ENCODE measurements around the gene MSI2.

The MSI2 gene

DNA sequence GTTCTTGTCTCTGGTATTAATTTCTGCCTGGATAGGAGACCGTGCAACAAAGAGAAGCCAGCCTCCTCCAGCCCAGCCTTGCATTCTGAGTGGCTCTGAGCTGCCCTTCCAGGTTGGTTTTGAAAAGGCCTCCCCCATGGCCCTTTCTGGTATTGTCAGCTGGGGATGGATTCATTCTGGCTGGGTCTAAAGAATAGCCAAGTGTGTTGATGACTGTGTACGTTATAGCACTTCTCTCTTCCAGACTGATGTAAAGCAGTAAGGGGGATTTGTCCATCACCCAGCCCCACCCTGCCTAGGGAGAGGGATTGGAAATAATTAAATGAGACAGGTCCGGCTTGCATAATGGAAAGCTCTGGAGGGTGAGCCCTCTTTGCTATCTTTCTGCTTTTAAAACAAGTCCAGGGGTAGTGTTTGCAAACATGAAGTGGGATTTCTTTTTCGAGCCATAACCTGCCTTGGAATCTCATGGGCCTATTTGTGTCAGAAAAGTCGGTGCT, 146.4 kb downstream of the MSI2 start:
- no peak for DNase-seq

DNA sequence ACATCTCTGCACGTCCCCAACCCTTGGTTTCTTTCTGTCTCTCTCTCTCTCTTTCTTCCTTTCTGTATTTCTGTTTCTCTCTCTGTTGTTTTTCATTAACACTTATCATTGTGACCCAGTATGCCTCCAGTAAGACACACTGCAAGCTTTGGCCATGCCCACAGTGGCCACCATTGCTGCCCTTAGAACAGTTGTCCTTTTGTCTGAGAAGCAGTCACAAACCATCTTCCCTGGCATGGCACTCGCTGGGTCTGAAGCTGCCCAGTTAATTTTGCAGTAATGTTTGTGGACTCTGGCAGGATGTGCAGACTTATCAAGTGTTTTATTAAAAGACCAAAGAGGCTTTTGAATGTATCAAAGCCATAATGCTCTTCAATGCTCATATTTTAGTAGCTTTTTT, 146.9 kb downstream of the MSI2 start:
- no peak for DNase-seq

DNA sequence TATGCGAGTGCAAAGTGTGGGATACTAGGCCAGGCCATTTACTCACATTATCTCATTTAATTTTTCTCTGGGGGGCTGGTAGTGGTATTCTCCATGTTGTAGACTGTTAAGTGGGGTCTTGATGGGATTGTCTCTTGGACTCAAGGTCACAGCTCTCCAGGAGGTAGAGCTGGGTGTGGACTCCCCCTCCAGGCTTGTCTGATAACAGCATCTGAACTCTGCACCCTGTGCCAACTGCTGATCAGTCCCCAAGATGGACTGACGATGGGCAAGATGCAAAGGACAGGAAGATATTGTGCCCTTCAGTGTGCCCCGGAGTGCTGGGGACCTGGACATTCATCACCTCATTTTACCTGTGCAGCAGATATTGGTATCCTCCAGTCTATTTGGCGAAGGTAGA, 147.8 kb downstream of the MSI2 start:
- no peak for DNase-seq

DNA sequence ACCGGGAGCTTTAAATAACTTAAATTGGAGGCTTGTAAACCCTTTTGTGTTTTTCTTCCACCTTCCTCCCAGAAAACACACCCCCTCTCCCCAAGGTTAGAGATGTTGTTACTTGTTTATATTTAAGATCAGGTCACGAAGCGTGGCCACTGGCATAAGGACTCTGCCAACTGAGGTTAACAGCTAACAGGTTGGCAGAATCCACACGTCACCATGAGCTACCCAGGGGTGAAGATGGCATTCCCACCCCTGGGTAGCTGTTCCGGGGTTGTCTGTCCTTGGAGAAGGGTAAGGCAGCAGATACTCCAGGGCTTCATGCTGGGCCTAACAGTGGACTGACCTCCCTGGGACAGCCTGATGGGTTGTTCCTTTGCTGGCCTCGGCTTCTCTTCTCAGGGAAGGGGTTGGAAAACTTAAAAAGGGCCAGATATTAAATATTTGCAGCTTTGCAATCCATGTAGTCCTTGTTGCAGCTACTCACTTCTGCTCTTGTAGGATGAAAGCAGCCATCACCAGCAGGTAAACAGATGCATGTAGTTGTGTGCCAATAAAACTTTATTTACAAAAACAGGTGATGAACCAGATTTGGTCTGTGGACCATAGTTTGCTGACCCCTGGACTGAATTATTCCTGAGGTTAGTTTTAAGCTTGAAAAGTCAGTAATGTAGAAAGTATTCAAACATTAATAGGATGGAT, 148.6 kb downstream of the MSI2 start:
- no peak for DNase-seq

DNA sequence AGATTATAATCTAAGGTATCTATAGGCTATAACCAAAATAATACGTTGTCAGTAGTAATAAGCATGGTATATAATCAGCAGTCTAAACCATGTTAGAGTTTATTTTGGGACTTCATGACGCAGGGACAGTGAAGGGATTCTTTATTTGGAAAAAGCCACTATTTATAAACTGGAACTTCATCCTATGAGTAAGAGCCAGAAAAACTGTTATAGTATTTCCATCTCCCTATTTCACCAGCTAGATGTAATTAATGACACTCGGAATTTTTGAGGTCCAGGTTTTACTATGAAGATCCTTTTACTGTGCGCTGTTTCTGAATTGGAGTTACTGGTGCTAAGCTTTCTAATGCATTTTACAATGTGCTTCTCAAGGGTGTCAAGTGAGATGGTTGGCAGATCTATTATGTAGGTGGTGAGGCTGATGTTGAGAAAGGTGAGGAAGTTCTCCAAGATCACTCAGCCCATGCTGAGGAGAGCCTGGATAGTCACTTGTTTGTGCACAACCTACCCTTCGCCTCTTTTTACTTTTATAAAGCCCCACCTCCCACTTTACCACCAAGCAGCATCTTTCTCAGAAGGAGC, 149.3 kb downstream of the MSI2 start:
- no peak for DNase-seq

DNA sequence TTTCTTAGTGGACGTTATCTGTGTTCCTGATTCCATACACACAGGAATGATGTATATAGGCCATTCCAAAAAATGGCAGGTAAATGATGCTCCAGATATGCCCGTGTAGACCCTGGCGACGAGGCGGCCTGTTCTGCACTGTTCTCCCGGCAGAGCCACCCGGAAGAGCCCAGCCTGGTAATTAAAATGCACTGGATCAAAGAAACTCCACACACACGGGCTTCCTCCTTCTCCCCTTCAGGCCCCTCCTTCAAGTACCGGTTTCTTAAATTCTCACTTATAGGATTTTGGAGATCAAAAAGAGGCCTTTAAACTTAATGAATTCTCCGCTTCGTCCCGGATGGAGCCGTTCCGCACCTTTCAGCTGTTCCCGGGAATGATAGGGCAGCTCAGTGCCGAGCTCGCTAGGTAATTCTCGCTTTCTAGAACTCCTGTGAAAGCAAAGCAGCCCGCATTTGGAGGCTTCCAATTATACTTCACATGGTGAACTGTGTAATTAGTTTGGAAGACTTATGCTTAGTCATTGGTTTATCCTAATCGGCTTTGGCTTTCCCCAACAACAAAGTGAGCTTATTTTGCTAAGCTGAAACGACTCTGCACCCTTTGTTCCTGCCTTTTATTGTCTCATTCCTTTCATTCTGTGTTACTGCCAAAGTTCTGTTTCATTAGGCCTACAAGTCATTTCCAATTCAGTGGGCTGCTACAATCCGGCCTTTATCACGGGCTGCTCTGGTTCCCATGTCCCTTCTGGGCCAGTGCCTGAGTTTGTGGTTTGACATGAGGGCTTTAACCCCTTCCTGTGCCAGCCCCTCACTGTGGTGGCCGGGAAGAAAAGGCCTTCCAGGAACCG, 150.0 kb downstream of the MSI2 start:
- DNase-seq: no peak

DNA sequence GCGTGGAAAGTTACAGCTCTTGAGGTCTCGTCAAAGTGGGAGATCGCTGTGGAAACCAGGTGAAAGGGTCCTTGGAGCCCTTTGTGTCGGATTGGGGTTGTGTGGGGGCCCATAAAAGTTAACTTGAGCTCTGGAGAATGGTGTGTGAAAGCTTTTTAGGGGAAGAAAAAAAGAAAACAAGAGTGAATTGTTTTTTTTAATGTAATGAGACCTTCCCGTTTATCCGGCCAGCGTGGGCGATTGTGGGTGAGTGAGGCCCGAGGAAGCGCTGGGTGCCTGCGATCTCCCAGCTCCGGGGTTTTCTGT, 150.6 kb downstream of the MSI2 start:
- DNase-seq: no peak

DNA sequence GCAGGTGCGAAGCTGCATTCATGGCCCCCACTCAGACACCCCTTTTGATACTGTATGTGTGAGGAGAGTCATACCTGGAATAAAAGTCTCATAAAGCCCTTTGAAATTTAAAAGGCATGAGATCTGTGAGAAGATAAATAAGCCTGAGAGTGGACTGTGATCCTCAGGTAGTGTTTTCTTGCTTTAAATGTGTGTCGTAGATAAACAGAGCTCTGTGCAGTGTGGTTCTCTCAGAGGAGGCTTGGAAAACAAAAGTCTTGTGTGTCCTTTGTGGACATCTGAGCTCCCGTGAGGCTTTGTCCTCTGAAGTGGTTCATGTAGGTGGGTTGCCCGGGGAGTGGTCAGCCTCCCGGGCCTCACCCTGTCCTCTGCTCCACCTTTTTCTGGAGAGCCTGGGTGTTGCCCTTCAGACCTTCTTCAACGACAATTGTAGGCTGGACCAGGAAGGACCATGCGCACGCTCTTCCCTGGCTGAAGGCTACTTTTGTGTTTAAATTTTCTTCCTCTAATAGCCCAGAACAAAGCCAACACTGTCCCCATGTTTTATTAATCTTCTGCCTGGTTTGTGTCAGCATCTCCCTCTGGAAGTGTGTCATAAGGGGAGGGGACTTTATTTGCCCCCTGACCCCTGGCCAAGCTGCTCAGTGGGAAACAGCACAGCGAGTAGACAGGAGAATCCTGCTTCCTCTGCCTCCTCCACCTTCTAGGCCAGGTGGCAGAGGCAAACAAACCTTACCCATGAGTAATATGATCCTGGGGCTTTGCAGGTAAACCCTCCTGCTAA, 151.2 kb downstream of the MSI2 start:
- no peak for DNase-seq

DNA sequence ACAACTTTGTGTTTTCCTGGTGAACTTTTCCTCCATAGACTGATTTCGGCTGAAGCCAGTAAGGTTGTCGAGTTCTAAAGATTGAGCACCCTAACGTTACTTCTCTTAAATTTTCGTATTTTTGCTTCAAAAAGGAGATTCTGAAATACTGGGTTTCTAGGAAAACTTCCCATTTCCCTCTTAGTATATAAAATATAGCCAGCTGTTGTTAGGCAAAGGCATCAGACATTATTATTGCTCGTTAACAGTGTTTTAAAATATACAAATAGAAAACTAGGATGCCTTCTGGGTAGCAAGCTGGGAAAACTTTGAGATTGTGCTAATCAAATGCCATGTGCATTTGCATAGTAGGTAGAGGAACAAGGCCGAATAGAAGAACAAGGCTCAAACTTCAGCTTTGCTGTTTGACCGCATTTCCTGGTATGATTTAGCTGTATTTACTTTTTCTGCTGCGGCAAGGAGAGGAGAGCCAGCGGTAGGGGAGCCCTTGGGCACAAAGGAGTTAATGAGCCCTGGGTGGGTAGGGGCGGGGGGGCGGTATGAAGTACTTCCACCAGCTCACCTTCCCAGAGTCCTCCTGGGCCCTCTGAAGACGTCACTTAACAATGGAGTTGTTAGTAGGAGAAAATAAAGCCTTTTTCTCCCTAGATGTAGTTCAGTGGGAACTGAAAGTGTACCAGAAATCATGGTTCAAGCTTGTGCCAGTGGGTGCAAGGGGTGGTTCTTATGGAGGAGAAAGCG, 151.9 kb downstream of the MSI2 start:
- peak; percentile 4 for DNase-seq

DNA sequence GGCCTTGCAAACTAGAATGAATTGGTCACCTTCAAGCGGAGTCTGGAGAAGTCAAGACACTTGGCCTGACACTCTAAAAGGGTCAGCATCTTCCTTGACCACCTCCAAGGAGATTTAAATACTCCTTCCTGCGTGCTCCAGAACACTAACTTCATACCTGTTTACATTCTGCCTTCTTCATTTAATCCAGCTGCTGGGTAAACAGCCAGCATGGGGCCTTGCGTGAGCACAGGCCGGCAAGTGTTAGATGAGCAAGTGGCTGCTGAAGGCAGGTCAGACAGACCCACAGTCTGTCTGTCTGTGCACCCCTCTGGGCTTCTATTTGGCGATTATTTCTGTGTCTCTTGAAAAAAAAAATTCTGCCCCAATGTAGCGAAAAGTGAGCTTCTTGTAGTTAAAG, 153.8 kb downstream of the MSI2 start:
- no peak for DNase-seq

DNA sequence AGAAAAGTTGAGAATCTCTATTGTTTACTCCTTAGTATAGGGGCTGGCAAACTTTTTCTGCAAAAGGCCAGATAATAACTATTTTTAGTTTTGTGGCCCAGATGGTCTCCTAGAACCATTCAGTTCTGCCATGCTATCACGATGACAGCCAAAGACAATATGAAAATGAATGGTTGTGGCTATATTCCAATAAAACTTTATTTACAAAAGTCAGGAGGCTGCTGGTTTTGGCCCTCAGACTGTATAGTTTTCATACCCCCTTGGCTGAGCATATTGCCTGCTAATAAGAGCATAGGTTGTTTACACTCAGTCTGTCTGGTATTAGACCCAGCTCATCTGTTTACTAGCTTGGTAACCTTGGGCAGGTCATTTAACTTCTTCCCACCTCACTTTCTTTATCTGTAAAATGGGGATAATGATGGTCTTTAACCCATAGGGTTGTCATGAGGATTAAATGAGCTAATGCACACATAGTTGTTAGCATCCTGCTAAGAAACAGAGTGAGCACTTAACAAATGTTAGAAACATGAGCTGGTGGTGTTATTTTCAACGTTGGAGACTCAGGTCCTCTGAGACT, 156.3 kb downstream of the MSI2 start:
- DNase-seq: no peak

DNA sequence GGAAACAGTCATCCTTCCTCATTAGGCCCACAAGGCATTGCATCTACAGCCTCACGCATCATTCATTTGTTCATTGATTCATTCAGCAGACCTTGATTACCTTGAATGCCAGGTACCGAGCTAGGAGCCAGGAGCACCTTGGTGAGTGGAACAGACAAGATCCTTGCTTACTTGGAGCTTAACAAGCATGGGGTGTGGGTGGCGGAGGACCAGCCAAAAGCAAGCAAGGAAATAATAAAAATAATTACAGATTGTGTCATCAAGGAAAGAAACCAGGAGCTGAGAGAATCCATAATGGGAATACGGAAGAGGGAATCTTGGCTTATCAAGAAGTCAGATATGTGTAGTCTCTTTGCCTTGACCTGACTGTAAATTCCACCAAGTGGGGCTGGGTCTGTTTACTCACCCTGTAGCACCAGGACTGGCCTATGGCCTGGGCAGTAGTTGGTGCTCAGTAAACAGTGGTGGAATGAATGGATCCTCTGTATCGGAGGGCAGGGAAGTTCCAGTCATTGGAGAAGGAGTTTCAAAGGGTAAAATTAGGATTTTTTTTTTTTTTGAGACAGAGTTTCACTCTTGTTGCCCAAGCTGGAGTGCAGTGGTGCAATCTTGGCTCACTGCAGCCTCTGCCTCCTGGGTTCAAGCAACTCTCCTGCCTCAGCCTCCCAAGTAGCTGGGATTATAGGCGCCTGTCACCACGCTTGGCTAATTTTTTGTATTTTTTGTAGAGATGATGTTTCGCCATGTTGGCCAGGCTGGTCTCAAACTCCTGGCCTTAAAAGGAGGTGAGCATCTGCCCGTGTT, 157.7 kb downstream of the MSI2 start:
- no peak for DNase-seq

DNA sequence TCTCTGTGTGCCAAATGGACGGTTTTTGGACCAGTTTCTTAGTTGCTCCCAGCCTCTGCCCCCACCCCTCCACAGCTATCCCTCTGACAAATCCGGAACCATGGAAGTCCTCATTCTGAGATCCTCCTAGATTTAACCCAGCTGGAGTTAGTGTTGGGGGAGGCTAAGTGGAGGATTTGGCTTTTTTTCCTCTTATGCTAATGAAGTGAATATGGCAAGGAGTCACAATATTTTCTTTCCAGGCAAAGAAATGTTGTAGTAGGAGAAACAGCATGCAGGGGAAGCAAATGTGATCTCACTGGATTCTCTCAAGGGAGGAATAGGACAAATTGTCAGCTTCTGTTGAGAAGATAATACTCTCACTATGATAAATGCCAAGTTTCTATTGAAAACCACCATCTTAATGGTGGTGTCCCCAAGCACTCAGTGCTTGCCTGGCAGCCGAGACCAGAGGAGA, 159.5 kb downstream of the MSI2 start:
- DNase-seq: no peak

DNA sequence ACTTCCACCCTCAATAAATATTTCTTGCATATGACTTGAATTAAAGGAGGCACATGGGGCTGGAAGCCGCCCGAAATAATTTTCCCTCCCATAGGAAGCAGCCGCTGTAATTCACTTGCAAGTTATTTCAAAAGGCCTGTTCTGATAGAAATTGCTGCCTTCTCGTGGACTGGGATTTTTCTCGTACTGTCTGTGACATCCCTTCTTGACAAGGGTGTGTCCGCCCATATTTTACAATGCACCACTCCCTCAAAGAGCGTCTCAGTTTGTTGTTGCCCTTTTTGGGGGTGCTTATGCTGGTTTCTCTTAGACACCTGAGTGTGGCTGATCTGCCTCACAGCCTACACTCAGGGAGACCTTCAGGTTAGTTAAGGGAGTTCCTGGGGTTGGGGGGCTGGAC, 160.0 kb downstream of the MSI2 start:
- no peak for DNase-seq

DNA sequence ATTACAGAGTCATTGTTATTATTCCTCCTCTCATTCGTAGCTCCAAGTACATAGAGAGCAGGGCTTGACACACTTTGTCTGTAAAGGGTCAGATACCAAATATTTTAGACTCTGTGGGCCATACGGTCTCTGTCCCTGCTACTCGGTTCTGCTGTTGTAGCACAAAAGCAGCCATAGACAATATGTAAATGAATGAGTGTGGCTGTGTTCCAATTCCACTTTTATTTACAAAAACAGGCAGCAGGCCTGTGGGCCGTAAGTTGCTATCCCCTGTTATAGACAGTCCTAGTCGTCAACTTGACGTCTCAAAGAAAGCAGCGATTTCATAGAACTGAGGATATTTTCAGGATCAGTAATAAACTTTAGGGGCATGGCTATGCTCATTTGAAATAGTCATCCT, 161.6 kb downstream of the MSI2 start:
- DNase-seq: no peak

DNA sequence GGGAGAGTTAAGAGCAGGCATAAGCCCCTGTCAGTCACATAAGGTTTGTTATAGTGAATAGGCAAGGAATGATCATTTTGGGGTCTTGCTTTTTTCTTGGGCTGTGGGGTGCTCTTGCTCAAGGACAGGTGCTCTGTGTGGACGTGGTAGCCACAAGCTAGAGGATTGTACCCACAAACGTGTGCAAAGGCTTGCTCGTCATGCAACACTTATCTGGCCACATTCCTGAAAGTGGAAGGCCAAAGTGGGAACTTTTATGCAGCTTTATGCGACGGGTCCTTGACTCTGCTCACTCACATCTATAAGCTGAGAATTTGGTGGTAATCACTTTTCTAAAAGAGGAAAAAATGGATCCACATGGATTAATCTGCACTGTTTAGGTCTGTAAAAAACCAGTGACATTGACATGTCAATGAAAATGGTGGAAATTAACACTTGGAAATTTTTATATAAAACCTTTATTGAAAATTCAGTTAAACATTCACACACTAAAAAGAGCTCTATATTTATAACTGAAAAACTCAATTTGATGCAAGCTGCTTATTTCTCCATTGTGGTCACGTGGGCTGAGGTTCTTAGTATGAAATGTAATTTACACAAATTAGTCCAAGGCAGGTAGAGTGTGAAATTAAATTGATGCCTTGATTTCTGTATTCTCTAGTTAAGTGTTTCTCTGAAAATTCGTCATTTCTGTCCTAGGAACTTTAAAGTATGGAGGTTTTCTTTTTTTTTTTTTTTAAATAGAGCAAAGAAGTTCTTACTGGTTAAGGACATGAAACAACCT, 162.3 kb downstream of the MSI2 start:
- no peak for DNase-seq

DNA sequence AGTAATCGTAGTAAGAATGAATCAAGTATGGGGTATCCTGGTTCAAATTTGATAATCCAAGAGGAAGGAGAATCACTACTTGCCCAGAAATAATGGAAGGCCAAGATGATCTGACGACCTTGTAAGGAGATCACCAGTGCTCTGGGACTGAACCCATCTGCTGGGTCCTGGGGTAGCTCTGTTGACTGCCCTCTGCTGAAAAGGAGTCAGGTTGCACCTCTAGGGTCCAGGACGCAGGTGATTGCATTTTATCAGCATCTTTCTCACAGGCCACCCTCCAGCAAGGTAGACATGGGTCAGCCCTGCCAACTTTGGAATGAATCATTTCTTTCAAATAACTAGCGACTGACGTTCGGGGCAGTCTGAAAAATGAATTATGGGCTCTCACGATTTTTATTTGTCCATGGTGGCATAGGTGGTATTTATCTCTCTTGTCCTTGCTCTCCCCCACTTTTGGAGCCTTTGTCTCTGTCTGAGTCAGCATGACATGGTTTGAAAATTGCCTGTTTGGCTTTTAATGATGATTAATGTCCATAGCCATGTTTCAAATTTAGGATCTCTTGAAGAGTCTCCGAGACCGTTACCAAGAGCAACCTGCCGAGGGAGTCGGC, 163.7 kb downstream of the MSI2 start:
- DNase-seq: no peak

DNA sequence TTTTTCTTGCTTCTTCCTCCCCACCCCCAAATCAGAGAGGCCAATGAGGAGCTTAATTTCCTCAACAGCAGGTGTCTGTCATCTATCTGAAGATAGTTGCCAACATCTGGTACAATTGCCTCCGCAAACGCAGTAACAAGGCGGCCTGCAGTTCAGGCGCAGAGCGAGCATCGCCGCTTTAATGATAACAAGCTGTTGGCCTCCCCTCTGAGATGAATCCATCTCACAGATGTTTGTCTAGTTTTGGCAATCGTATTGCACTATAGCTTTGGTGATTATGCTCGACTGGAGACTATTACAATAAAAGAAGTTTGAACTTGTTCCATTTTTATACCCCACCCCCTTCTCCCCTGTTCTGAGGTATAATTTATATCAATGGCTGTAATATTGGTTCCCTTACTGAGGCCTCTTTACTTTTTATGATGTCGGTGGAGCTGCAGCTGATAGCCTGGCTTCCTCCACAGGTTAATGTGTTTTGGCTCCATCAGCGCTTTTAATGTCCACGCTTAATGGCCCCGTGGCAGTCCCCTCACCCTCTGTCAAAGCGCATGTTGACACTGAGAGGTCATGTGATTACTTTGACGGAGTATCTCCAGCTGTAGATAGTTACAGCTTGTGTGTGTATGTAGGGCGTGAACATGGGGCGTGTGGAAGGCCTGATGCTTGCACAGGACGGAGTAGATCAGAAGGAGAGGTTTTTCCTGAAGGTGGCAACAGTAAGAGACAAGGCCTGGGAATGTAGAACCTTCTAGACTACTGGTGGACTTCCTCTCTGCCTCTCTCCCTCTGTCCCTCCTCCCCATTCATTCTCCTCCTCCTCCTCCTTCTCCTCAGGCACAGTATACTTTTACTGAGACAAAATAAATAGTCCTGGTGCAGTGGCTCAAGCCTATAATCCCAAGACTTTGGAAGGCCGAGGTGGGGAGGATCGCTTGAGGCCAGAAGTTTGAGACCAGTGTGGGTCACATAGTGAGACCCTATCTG, 164.7 kb downstream of the MSI2 start:
- DNase-seq: no peak
